ENCODE data around the gene HMBS. TPM values are rescaled to one million over a fixed set of nuclear protein-coding genes. Genes with fewer than 3 reads are reported as not detected.

The HMBS gene
- total and polyA plus RNA-seq, 4 experiments from 2014 or later: 5.1 to 21.2 (median 11.7) TPM

GRCh38 chr11:119046489-119046888 lies 38.2 kb upstream of the HMBS start:
- no peak overlapping the region for H3K27ac ChIP-seq (ENCODE audit: low read depth, low read length)
- intact Hi-C loops (cut with micrococcal nuclease): no loop called here
- Mint-ChIP-seq H3K9me3 (peaks cover 0 to 3% (median 0%) of the 10 kb centered on the region in 8 donors), H3K27me3 (peaks cover 0 to 2% of the 10 kb centered on the region in 2 donors), H3K27ac (peak overlapping the region in 1 of 7 donors; percentile 53), H3K4me3 (no peak overlapping the region), H3K36me3 (peaks cover 32 to 59% of the 10 kb centered on the region in 2 donors), H3K4me1 (peaks cover 3 to 11% (median 5%) of the 10 kb centered on the region in 4 donors)
- no peaks in the 10 kb centered on the region for H3K27me3 ChIP-seq (ENCODE audit: insufficient read depth, low read length)
- H3K4me3 ChIP-seq (ENCODE audit: low read length in 2 of 2): no peak overlapping the region
- ChIA-PET CTCF (ENCODE audit: partially characterized antibody) (interaction anchor here (1.0 kb wide), 1 partner anchor 10 kb away, joined by 3 read pairs; the partner anchor contains the start of gene HYOU1), POLR2A (ENCODE audit: partially characterized antibody) (interaction anchor here (1.5 kb wide), 1 partner anchor 10 kb away, joined by 7 read pairs; the partner anchor contains the start of gene HYOU1)
- no peaks in the 10 kb centered on the region for H3K9me3 ChIP-seq (ENCODE audit: control insufficient read depth in 1 of 2, low read length in 2 of 2)
- H3K4me1 ChIP-seq (ENCODE audit: insufficient read depth, low read length): no peaks in the 10 kb centered on the region
- peaks cover 52% of the 10 kb centered on the region for H3K36me3 ChIP-seq (ENCODE audit: insufficient read depth, low read length)
- DNase-seq: no peak

- Mint-ChIP-seq H3K4me1 (peaks cover 3 to 18% (median 9%) of the 10 kb centered on the region in 4 donors), H3K27ac (peak overlapping the region in 1 of 7 donors; percentile 50), H3K4me3 (no peak overlapping the region), H3K36me3 (peaks cover 37 to 66% of the 10 kb centered on the region in 2 donors), H3K27me3 (no peaks in the 10 kb centered on the region), H3K9me3 (peaks cover 0 to 2% (median 0%) of the 10 kb centered on the region in 8 donors)
- Histone ChIP-seq H3K36me3 (ENCODE audit: insufficient read depth, low read length) (peaks cover 59% of the 10 kb centered on the region), H3K4me3 (ENCODE audit: low read length in 2 of 2) (no peak overlapping the region), H3K27me3 (ENCODE audit: insufficient read depth, low read length) (no peaks in the 10 kb centered on the region), H3K27ac (ENCODE audit: low read depth, low read length) (no peak overlapping the region), H3K4me1 (ENCODE audit: insufficient read depth, low read length) (peaks cover 2% of the 10 kb centered on the region), H3K9me3 (ENCODE audit: control insufficient read depth in 1 of 2, low read length in 2 of 2) (no peaks in the 10 kb centered on the region)
- CTCF ChIA-PET (ENCODE audit: partially characterized antibody): interaction anchor here (0.7 to 1.0 kb wide), 3 partner anchors 9 to 43 kb away, joined by 3 read pairs; partner anchors contain the start of gene HYOU1
- POLR2A ChIA-PET (ENCODE audit: partially characterized antibody): interaction anchor here (1.1 to 1.5 kb wide), 3 partner anchors 10 to 149 kb away, joined by 3 to 7 read pairs (median 3); partner anchors contain the start of genes CENATAC and HYOU1
- intact Hi-C loops (cut with micrococcal nuclease): no loop called here
- no peak for DNase-seq
Measured at GRCh38 chr11:119047205-119047604, 37.5 kb upstream of the HMBS start.

GRCh38 chr11:119048644-119049043 lies 36.0 kb upstream of the HMBS start:
- Mint-ChIP-seq H3K4me1 (peaks cover 9 to 29% (median 17%) of the 10 kb centered on the region in 4 donors), H3K4me3 (no peak overlapping the region)
- CTCF ChIA-PET (ENCODE audit: partially characterized antibody): interaction anchor here (1.2 kb wide), 1 partner anchor 73 kb away, joined by 3 read pairs; the partner anchor contains the start of gene HINFP

GRCh38 chr11:119049081-119049480 lies 35.6 kb upstream of the HMBS start:
- Histone ChIP-seq H3K4me1 (ENCODE audit: insufficient read depth, low read length) (peaks cover 6% of the 10 kb centered on the region), H3K36me3 (ENCODE audit: insufficient read depth, low read length) (peaks cover 78% of the 10 kb centered on the region), H3K4me3 (ENCODE audit: low read length in 2 of 2) (no peak overlapping the region), H3K27me3 (ENCODE audit: insufficient read depth, low read length) (no peaks in the 10 kb centered on the region), H3K9me3 (ENCODE audit: control insufficient read depth in 1 of 2, low read length in 2 of 2) (no peaks in the 10 kb centered on the region), H3K27ac (ENCODE audit: low read depth, low read length) (no peak overlapping the region)
- H3K27ac Mint-ChIP-seq: peak overlapping the region in 1 of 7 donors; percentile 23
- H3K36me3 Mint-ChIP-seq: peaks cover 52 to 83% of the 10 kb centered on the region in 2 donors
- DNase-seq: no peak
- H3K4me1 Mint-ChIP-seq: peaks cover 9 to 33% (median 20%) of the 10 kb centered on the region in 4 donors
- intact Hi-C loops (cut with micrococcal nuclease): no loop called here
- ChIA-PET CTCF (ENCODE audit: partially characterized antibody) (interaction anchor here (1.2 kb wide), 1 partner anchor 72 kb away, joined by 3 read pairs; the partner anchor contains the start of gene HINFP), POLR2A (ENCODE audit: partially characterized antibody) (no interaction called here)
- no peaks in the 10 kb centered on the region for H3K27me3 Mint-ChIP-seq
- no peak overlapping the region for H3K4me3 Mint-ChIP-seq
- peaks cover 0 to 2% (median 0%) of the 10 kb centered on the region in 8 donors for H3K9me3 Mint-ChIP-seq

More at GRCh38 chr11:119048644-119049043, 36.0 kb upstream of the HMBS start:
- H3K27me3 ChIP-seq (ENCODE audit: insufficient read depth, low read length): no peaks in the 10 kb centered on the region
- H3K4me1 ChIP-seq (ENCODE audit: insufficient read depth, low read length): peaks cover 6% of the 10 kb centered on the region
- intact Hi-C loops (cut with micrococcal nuclease): no loop called here
- no peak overlapping the region for H3K4me3 ChIP-seq (ENCODE audit: low read length in 2 of 2)
- H3K27ac ChIP-seq (ENCODE audit: low read depth, low read length): no peak overlapping the region
- Mint-ChIP-seq H3K27me3 (no peaks in the 10 kb centered on the region), H3K36me3 (peaks cover 48 to 79% of the 10 kb centered on the region in 2 donors), H3K27ac (peak overlapping the region in 1 of 7 donors; percentile 42), H3K9me3 (peaks cover 0 to 2% (median 0%) of the 10 kb centered on the region in 8 donors)
- H3K36me3 ChIP-seq (ENCODE audit: insufficient read depth, low read length): peaks cover 73% of the 10 kb centered on the region
- no peaks in the 10 kb centered on the region for H3K9me3 ChIP-seq (ENCODE audit: control insufficient read depth in 1 of 2, low read length in 2 of 2)
- DNase-seq: no peak
- POLR2A ChIA-PET (ENCODE audit: partially characterized antibody): interaction anchor here (0.5 to 1.1 kb wide), 3 partner anchors 8 to 148 kb away, joined by 3 to 5 read pairs (median 3); no protein-coding TSS in a partner anchor

GRCh38 chr11:119051440-119052162 lies 33.1 kb upstream of the HMBS start:
- Mint-ChIP-seq H3K27me3 (no peaks in the 10 kb centered on the region), H3K4me3 (peak overlapping the region in 2 of 8 donors; percentile 15 to 39), H3K4me1 (peaks cover 20 to 55% (median 33%) of the 10 kb centered on the region in 4 donors), H3K36me3 (peaks cover 66 to 87% of the 10 kb centered on the region in 2 donors), H3K9me3 (no peaks in the 10 kb centered on the region), H3K27ac (peak overlapping the region in 5 of 7 donors; percentile 13 to 73 (median 70))
- peak in 3 of 5 donors; percentile 6 to 66 (median 22) for DNase-seq
- intact Hi-C loops (cut with micrococcal nuclease): no loop called here
- Histone ChIP-seq H3K27ac (ENCODE audit: low read depth, low read length) (peak overlapping the region; percentile 6), H3K4me1 (ENCODE audit: insufficient read depth, low read length) (peaks cover 18% of the 10 kb centered on the region), H3K36me3 (ENCODE audit: insufficient read depth, low read length) (peaks cover 79% of the 10 kb centered on the region), H3K9me3 (ENCODE audit: control insufficient read depth in 1 of 2, low read length in 2 of 2) (no peaks in the 10 kb centered on the region), H3K4me3 (ENCODE audit: low read length in 2 of 2) (no peak overlapping the region), H3K27me3 (ENCODE audit: insufficient read depth, low read length) (no peaks in the 10 kb centered on the region)
- POLR2A ChIA-PET (ENCODE audit: partially characterized antibody): interaction anchor here (0.6 to 1.2 kb wide), 5 partner anchors 8 to 54 kb away, joined by 3 to 4 read pairs (median 3); partner anchors contain the start of genes CENATAC, HMBS and VPS11
- CTCF ChIA-PET (ENCODE audit: partially characterized antibody): interaction anchor here (1.2 kb wide), 1 partner anchor 118 kb away, joined by 3 read pairs; no protein-coding TSS in a partner anchor

- Mint-ChIP-seq H3K9me3 (no peaks in the 10 kb centered on the region), H3K4me3 (peak overlapping the region in 1 of 8 donors; percentile 15), H3K36me3 (peaks cover 63 to 82% of the 10 kb centered on the region in 2 donors), H3K27me3 (no peaks in the 10 kb centered on the region), H3K27ac (peak overlapping the region in 6 of 7 donors; percentile 22 to 80 (median 72)), H3K4me1 (peaks cover 20 to 55% (median 37%) of the 10 kb centered on the region in 4 donors)
- Histone ChIP-seq H3K27ac (ENCODE audit: low read depth, low read length) (peak overlapping the region; percentile 6), H3K9me3 (ENCODE audit: control insufficient read depth in 1 of 2, low read length in 2 of 2) (no peaks in the 10 kb centered on the region), H3K36me3 (ENCODE audit: insufficient read depth, low read length) (peaks cover 74% of the 10 kb centered on the region), H3K4me1 (ENCODE audit: insufficient read depth, low read length) (peaks cover 18% of the 10 kb centered on the region), H3K4me3 (ENCODE audit: low read length in 2 of 2) (no peak overlapping the region), H3K27me3 (ENCODE audit: insufficient read depth, low read length) (no peaks in the 10 kb centered on the region)
- POLR2A ChIA-PET (ENCODE audit: partially characterized antibody): interaction anchor here (1.1 kb wide), 1 partner anchor 22 kb away, joined by 3 read pairs; no protein-coding TSS in a partner anchor
- CTCF ChIA-PET (ENCODE audit: partially characterized antibody): no interaction called here
- no peak for DNase-seq
- intact Hi-C loops (cut with micrococcal nuclease): no loop called here
Measured at GRCh38 chr11:119052163-119052814, 32.4 kb upstream of the HMBS start.

Data from CD4-positive, alpha-beta memory T cell (primary cell).